GM12873 (cell line): ENCODE results near the gene KCTD19.

Source experiments
- CTCF ChIP-seq: IDR thresholded peaks from 2 replicates; pipeline ENCODE4 v1.5.1; 2012; ENCODE audit warnings: low read depth, mild to moderate bottlenecking, moderate library complexity, low read length, control low read depth; ENCODE audit not compliant: insufficient read depth; ENCODE audit errors: missing control alignments

Gene KCTD19

GRCh38 chr16:67243481-67243880, 83.1 kb downstream of the KCTD19 start:
- TF ChIP-seq CTCF, result no peak

DNA sequence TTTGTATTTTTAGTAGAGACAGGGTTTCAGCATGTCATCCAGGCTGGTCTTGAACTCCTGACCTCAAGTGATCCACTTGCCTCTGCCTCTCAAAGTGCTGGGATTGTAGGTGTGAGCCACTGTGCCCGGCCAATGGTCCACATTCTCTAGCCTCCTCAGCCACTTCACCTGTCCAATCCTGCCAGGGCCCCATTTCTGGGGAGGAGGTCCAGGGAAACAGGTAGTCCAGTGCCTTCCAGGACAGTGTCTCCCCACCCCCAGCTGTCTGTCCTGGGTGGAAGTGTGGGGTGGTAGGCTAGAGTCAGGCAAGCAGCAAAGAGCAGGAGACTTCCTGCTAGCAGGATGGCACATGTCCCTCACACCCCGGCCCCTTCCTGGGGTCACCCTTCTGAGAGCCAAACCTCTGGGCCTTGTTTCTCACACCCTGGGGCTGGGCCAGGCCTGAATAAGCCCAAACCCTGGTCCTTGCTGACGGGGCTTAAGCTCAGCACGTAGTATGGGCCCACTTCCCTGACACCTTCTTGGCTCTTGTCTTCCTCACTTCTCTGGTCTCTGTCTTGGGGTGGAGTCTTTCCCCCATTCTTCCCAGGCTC, 84.3 kb downstream of the KCTD19 start:
- TF ChIP-seq CTCF, result no peak

DNA sequence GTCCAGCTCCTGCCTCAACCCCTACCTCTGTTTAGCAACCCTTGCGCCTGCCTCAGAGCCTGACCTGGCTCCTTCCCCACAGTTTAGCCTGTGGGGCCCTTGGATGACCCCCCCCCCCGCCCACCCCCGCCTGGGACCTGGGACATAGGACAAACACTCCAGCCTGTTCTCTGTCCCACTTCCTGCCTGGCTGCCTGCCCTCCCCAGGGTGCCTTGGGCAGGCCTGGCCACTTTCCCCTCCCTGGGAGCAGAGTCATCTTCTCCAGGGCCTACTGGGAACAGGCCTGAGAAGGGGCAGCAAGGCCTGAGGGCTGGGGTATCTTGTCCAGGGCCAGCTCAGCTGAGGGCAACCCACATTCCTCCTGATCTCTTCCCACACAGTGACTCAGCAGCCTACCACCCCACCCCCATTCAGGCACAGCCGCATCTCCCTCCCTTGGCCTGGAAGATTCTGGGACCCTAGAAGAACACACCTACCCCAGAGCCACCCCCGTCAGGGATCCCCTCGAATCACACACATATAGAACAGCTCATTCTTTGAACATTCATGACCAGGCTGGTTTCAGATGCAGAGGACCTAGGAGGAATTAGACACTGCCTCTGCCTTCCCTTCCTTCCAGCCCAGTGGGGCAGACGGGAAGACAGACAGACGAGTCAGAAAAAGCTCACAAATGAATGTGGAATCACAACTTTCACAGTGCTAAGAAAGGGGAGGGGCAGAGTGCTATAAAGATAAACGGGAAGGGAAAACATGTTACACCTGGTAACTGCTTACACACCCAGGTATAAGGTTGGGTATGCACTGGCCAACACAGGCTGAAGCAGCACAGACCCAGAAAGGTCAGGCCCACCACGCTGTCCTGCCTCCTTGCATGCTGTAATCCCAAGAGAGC, 85.3 kb downstream of the KCTD19 start:
- no peak for TF ChIP-seq CTCF

GRCh38 chr16:67240506-67240905, 86.0 kb downstream of the KCTD19 start:
- no peak for TF ChIP-seq CTCF
